GM21723 (cell line): ENCODE data around the gene SERPINA3.

Source experiments
- ATAC-seq: cut with Tn5 transposase; IDR thresholded peaks from one replicate; pipeline ENCODE4 v1.9.1; 2021; ENCODE audit warnings: mild to moderate bottlenecking, moderate library complexity; ENCODE audit not compliant: unreplicated experiment

The SERPINA3 gene

GRCh38 chr14:94612580-94613554, 676 bp downstream of the SERPINA3 start:
- ATAC-seq = no peak

GRCh38 chr14:94613720-94614644, 1.8 kb downstream of the SERPINA3 start:
- ATAC-seq = no peak

GRCh38 chr14:94614802-94615201, 2.6 kb downstream of the SERPINA3 start:
- no peak for ATAC-seq

GRCh38 chr14:94615254-94615653, 3.1 kb downstream of the SERPINA3 start:
- ATAC-seq = no peak

- no peak for ATAC-seq
Measured at GRCh38 chr14:94615823-94616570, 3.8 kb downstream of the SERPINA3 start.

- ATAC-seq = no peak
Measured at GRCh38 chr14:94617366-94617941, 5.3 kb downstream of the SERPINA3 start.

- no peak for ATAC-seq
Measured at GRCh38 chr14:94617988-94618822, 6.0 kb downstream of the SERPINA3 start.

- no peak for ATAC-seq
Measured at GRCh38 chr14:94619297-94619696, 7.1 kb downstream of the SERPINA3 start.

GRCh38 chr14:94620597-94620996, 8.4 kb downstream of the SERPINA3 start:
- ATAC-seq = no peak

- no peak for ATAC-seq
Measured at GRCh38 chr14:94621358-94622134, 9.4 kb downstream of the SERPINA3 start.

GRCh38 chr14:94622653-94623421, 10.6 kb downstream of the SERPINA3 start:
- ATAC-seq = no peak

GRCh38 chr14:94623422-94623809, 11.2 kb downstream of the SERPINA3 start:
- no peak for ATAC-seq

GRCh38 chr14:94623856-94624499, 11.8 kb downstream of the SERPINA3 start:
- ATAC-seq = no peak

- no peak for ATAC-seq
Measured at GRCh38 chr14:94624537-94625352, 12.6 kb downstream of the SERPINA3 start.

GRCh38 chr14:94625353-94625635, 13.1 kb downstream of the SERPINA3 start:
- ATAC-seq = no peak

GRCh38 chr14:94628578-94628977, 16.4 kb downstream of the SERPINA3 start:
- ATAC-seq = no peak

GRCh38 chr14:94630396-94630795, 18.2 kb downstream of the SERPINA3 start:
- ATAC-seq = no peak
